IMR-90 (cell line): ENCODE results near the gene SYNPO.

Source experiments
- CEBPB ChIP-seq: IDR thresholded peaks from 2 replicates; pipeline ENCODE4 v1.6.1; 2012; ENCODE audit warnings: low read depth, low read length, improper control_type of control experiment
- CHD1 ChIP-seq: IDR thresholded peaks from 2 replicates; pipeline ENCODE4 v1.6.1; 2012; ENCODE audit warnings: low read depth, low read length, improper control_type of control experiment
- CTCF ChIP-seq: conservative IDR thresholded peaks from 2 replicates; pipeline ENCODE4 v1.5.1; 2012; ENCODE audit warnings: mild to moderate bottlenecking, low read depth, low read length, improper control_type of control experiment
- FOS ChIP-seq: fragments of 150-350 bp; IDR thresholded peaks from 2 replicates; pipeline ENCODE4 v1.6.1; 2016; ENCODE audit warnings: low read depth, low read length
- MAFK ChIP-seq: IDR thresholded peaks from 2 replicates; pipeline ENCODE4 v1.6.1; 2012; ENCODE audit warnings: low read depth, low read length, improper control_type of control experiment
- MXI1 ChIP-seq: IDR thresholded peaks from 2 replicates; pipeline ENCODE4 v1.6.1; 2012; ENCODE audit warnings: low read depth, mild to moderate bottlenecking, low read length, moderate library complexity, borderline replicate concordance
- NFE2L2 ChIP-seq: fragments of 150-350 bp; IDR thresholded peaks from 2 replicates; pipeline ENCODE4 v1.6.1; 2016; ENCODE audit warnings: low read depth, mild to moderate bottlenecking, low read length
- POLR2A ChIP-seq: IDR thresholded peaks from 2 replicates; pipeline ENCODE4 v1.6.1; 2012; ENCODE audit warnings: mild to moderate bottlenecking, low read depth, low read length
- RAD21 ChIP-seq: IDR thresholded peaks from 2 replicates; pipeline ENCODE4 v1.6.1; 2012; ENCODE audit warnings: low read length, improper control_type of control experiment
- RFX5 ChIP-seq: IDR thresholded peaks from 2 replicates; pipeline ENCODE4 v1.8.0; 2012; ENCODE audit warnings: low read depth, mild to moderate bottlenecking, low read length, moderate library complexity
- SMC3 ChIP-seq: fragments of 150-350 bp; IDR thresholded peaks from 2 replicates; pipeline ENCODE4 v1.6.1; 2016; ENCODE audit warnings: low read depth, mild to moderate bottlenecking, antibody characterized with exemption, low read length, moderate library complexity
- USF2 ChIP-seq: fragments of 150-350 bp; IDR thresholded peaks from 2 replicates; pipeline ENCODE4 v1.6.1; 2017; ENCODE audit warnings: mild to moderate bottlenecking, antibody characterized with exemption, low read length, low read depth

- TF ChIP-seq FOS (no peak), CTCF (no peak), POLR2A (no peak), MXI1 (no peak), MAFK (no peak), CEBPB (no peak), RFX5 (no peak), SMC3 (no peak), RAD21 (no peak), USF2 (no peak), CHD1 (no peak), NFE2L2 (no peak)
Measured at GRCh38 chr5:150651924-150652671, 11.6 kb downstream of the SYNPO start.
